ENCODE measurements around the gene TSSK2.

The TSSK2 gene

DNA sequence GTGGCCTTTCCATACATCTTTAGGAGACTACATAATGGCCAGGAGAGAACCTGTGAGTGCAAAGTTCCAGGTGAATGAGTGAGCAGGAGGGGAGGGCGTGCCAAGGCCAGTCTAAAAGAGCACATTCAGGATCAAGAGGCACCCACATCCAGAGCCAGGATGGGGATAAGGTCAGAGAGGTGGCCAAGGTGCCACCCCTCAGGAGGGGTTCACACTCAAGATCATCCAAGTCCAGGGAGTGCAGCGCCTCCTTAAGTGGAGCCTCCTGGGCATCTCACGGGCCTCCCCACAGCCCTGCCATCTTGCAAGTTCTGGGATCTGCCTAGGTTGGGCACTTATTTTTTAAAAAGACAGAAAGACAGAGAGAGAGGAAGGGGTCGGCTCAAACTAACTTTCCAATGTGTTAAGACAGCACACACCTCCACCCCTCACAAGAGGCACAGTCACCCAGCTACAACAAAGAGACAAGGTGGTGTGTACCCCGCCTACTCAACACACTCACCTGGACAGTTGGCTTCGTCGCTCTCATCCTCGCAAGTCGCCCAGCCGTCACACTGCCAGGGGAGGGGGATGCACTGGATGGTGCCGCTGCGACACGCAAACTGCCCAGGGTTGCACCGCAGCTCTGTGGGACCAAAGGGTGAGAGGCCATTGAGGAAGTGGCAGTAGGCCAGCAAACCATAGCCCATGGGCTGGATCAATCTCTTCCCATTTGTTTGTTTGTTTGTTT, 42.1 kb upstream of the TSSK2 start:
- TF ChIP-seq POLR2AphosphoS5 (IDR thresholded peaks at IDR 0.05; ENCODE audit: borderline replicate concordance, low read depth, low read length) (no peak), EZH2 (IDR thresholded peaks at IDR 0.05) (no peak), FOXP2 (optimal IDR thresholded peaks at IDR 0.05; ENCODE audit: control extremely low read depth, extremely low read length, insufficient read depth) (no peak)
- H3K27ac ChIP-seq, result no peak overlapping the region
- no peak overlapping the region for H3K4me3 ChIP-seq
- H3K36me3 ChIP-seq (ENCODE audit: insufficient read depth, low read length), result no peaks in the 10 kb centered on the region; the same call in 1 of the 2 replicates
- no peaks in the 10 kb centered on the region for H3K9me3 ChIP-seq (ENCODE audit: low read depth, low read length)
- H3K9ac ChIP-seq (ENCODE audit: insufficient read length), result no peak overlapping the region
- no peak for DNase-seq (ENCODE audit: low read depth, low spot score)

DNA sequence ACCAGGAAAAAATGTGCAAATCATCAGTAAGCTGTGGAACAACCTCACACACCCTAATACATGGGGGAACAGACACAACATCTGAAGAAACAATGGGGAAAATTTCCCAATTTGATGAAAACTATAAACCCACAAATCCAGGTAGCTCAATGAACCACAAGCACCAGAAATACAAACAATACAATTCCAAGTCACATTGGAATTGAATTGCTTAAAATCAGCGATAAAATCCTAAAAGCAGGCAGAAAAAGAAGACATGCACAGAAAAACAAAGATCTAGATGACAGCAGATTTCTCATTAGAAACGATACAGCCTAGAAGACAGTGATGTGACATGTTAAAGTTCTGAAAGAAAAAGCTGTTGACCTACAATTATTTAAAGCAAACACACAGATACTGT, 40.9 kb upstream of the TSSK2 start:
- Histone ChIP-seq H3K36me3 (ENCODE audit: insufficient read depth, low read length) (peaks cover 4% of the 10 kb centered on the region; the same call in 1 of the 2 replicates), H3K9me3 (ENCODE audit: low read depth, low read length) (no peaks in the 10 kb centered on the region), H3K4me3 (no peak overlapping the region), H3K27ac (no peak overlapping the region), H3K9ac (ENCODE audit: insufficient read length) (no peak overlapping the region)
- TF ChIP-seq POLR2AphosphoS5 (IDR thresholded peaks at IDR 0.05; ENCODE audit: borderline replicate concordance, low read depth, low read length) (no peak), EZH2 (IDR thresholded peaks at IDR 0.05) (no peak), FOXP2 (optimal IDR thresholded peaks at IDR 0.05; ENCODE audit: control extremely low read depth, extremely low read length, insufficient read depth) (no peak)
- DNase-seq (ENCODE audit: low read depth, low spot score), result no peak

DNA sequence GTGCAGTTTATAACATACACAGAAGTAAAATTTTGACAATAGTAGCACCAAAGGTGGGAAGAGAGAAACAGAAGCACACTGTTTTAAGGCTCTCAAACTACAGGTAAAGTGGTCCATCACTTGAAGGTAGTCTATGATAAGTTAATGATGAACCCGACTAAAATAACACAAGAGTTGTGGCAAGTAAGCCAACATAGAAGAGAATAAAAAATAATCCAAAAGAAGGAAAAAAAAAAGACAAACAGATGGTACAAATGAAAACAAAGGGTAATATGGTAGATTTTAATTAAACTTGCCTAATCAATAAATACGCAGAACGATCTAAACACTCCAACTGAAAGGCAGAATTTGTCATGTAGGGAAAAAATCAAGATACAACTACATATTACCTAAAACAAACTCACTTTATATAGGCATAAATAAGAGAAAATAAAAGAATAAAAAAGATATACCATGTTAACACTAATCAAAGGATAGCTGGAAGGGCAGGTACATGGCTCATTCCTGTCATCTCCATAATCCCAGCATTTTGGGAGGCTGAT, 40.5 kb upstream of the TSSK2 start:
- DNase-seq (ENCODE audit: low read depth, low spot score), result no peak
- Histone ChIP-seq H3K9ac (ENCODE audit: insufficient read length) (no peak overlapping the region), H3K27ac (no peak overlapping the region), H3K36me3 (ENCODE audit: insufficient read depth, low read length) (peaks cover 4% of the 10 kb centered on the region; the same call in 1 of the 2 replicates), H3K9me3 (ENCODE audit: low read depth, low read length) (no peaks in the 10 kb centered on the region), H3K4me3 (no peak overlapping the region)
- TF ChIP-seq EZH2 (IDR thresholded peaks at IDR 0.05), result no peak

DNA sequence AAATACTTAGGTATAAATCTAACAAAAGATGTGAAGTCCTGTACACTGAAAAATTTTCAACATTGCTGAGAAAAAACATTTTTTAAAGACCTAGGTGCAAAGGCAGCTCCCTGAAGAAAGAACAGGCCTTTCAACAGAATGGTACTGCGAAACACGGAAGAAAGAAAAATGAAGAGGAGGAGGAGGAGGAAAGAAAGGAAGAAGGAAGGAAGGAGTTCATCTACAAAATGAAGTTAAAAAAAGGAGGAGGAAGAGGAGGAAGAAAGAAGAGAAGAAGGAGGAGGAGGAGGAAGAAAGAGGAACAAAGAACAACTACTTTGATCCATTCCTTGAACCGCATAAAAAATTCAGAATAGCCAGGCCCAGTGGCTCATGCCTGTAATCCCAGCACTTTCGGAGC, 38.4 kb upstream of the TSSK2 start:
- peaks cover 4% of the 10 kb centered on the region; the same call in 1 of the 2 replicates for H3K36me3 ChIP-seq (ENCODE audit: insufficient read depth, low read length)
- DNase-seq (ENCODE audit: low read depth, low spot score), result no peak
- no peak for TF ChIP-seq POLR2AphosphoS5 (IDR thresholded peaks at IDR 0.05; ENCODE audit: borderline replicate concordance, low read depth, low read length)
- no peak for TF ChIP-seq EZH2 (IDR thresholded peaks at IDR 0.05)
- TF ChIP-seq FOXP2 (optimal IDR thresholded peaks at IDR 0.05; ENCODE audit: control extremely low read depth, extremely low read length, insufficient read depth), result no peak
- H3K4me3 ChIP-seq, result no peak overlapping the region
- H3K27ac ChIP-seq, result no peak overlapping the region
- no peaks in the 10 kb centered on the region for H3K9me3 ChIP-seq (ENCODE audit: low read depth, low read length)
- no peak overlapping the region for H3K9ac ChIP-seq (ENCODE audit: insufficient read length)

DNA sequence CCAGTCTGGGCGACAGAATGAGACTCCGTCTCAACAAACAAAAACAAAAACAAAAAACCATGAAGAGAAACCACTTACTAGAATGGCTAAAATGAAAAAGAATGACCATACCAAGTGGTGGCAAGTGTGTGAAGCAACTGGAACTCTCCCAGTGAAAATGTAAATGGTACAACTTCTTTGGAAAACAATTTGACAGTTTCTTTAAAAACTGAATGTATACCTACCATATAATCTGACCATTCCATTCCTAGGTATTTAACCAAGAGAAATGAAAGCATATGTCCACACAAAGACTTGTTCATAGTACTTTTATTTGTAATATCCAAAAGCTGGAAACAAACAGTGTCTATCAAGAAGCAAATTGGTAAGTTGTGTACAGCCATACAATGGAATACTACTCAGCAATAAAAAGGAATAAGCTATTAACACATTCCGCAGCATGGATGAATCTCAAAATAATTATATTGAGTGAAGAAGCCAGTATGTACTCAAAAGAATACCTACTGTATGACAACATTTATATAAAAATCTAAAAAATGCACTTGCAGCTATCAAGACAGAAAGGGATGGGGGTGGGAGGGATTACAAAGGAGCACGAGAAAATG, 36.6 kb upstream of the TSSK2 start:
- peaks cover 4% of the 10 kb centered on the region; the same call in 1 of the 2 replicates for H3K36me3 ChIP-seq (ENCODE audit: insufficient read depth, low read length)
- no peaks in the 10 kb centered on the region for H3K9me3 ChIP-seq (ENCODE audit: low read depth, low read length)
- H3K9ac ChIP-seq (ENCODE audit: insufficient read length), result no peak overlapping the region
- DNase-seq (ENCODE audit: low read depth, low spot score), result no peak
- no peak overlapping the region for H3K4me3 ChIP-seq
- no peak overlapping the region for H3K27ac ChIP-seq
- TF ChIP-seq POLR2AphosphoS5 (IDR thresholded peaks at IDR 0.05; ENCODE audit: borderline replicate concordance, low read depth, low read length) (no peak), EZH2 (IDR thresholded peaks at IDR 0.05) (no peak), FOXP2 (optimal IDR thresholded peaks at IDR 0.05; ENCODE audit: control extremely low read depth, extremely low read length, insufficient read depth) (no peak)

DNA sequence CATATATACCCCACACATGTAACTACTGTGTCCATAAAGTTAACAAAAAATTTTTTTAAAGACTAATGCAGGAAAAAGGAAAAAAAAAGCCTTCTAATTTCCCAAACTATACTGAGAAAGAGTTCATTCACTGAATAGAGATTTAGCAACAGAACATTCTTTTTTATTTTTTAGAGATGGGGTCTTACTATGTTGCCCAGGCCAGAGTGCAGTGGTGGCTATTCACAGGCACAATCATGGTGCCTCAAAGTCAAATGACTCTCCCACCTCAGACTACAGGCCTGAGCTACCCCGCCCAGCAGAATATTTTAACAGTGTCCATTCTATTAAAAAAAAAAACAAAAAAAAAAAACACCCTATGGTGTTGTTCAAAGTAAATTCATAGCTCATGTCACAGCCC, 34.6 kb upstream of the TSSK2 start:
- Histone ChIP-seq H3K4me3 (no peak overlapping the region), H3K9ac (ENCODE audit: insufficient read length) (no peak overlapping the region), H3K27ac (no peak overlapping the region), H3K36me3 (ENCODE audit: insufficient read depth, low read length) (peaks cover 4% of the 10 kb centered on the region; the same call in 1 of the 2 replicates), H3K9me3 (ENCODE audit: low read depth, low read length) (no peaks in the 10 kb centered on the region)
- no peak for DNase-seq (ENCODE audit: low read depth, low spot score)
- TF ChIP-seq POLR2AphosphoS5 (IDR thresholded peaks at IDR 0.05; ENCODE audit: borderline replicate concordance, low read depth, low read length) (no peak), EZH2 (IDR thresholded peaks at IDR 0.05) (no peak)

DNA sequence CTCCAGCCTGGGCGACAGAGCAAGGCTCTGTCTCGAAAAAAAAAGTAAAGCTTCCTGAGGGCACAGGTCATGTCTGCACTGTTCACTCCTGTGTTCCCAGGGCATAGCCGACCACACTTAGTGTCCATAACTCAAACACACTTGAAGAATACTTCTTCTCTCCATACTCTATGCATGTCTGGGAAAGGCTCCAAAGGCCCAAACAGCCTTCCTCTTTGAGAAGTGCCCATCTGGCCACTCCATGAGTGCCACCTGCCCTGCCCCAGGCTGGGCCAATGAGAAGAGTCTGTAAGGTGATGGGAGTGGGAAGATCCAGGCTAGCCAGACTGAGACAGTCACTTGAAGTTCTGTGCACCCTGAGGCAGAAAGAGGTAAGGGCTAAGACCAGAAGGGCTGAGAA, 33.6 kb upstream of the TSSK2 start:
- TF ChIP-seq EZH2 (IDR thresholded peaks at IDR 0.05) (no peak), POLR2AphosphoS5 (IDR thresholded peaks at IDR 0.05; ENCODE audit: borderline replicate concordance, low read depth, low read length) (no peak), FOXP2 (optimal IDR thresholded peaks at IDR 0.05; ENCODE audit: control extremely low read depth, extremely low read length, insufficient read depth) (no peak)
- H3K27ac ChIP-seq, result no peak overlapping the region
- peaks cover 4% of the 10 kb centered on the region; the same call in 1 of the 2 replicates for H3K36me3 ChIP-seq (ENCODE audit: insufficient read depth, low read length)
- no peak overlapping the region for H3K9ac ChIP-seq (ENCODE audit: insufficient read length)
- no peaks in the 10 kb centered on the region for H3K9me3 ChIP-seq (ENCODE audit: low read depth, low read length)
- no peak overlapping the region for H3K4me3 ChIP-seq
- no peak for DNase-seq (ENCODE audit: low read depth, low spot score)

DNA sequence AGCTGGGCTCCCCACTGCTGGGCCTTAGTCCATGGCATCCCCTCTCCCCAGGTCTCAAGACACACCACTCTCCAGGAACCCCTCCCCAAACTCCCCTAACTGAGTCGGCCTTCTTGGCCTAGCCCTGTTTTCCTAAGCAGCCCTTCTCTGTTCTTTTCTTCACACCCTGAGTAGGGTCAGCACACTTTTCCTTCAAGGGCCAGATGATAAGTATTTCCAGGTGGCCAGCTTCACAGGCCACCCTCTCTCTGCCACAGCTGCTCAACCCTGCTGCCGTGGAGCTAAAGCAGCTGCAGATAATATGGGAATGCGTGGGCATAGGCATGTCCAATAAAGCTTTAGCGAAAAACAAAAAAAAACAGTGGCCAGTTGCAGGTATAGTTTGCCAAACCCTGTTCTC, 33.0 kb upstream of the TSSK2 start:
- Histone ChIP-seq H3K9ac (ENCODE audit: insufficient read length) (no peak overlapping the region), H3K27ac (no peak overlapping the region), H3K36me3 (ENCODE audit: insufficient read depth, low read length) (peaks cover 4% of the 10 kb centered on the region; the same call in 1 of the 2 replicates), H3K4me3 (no peak overlapping the region), H3K9me3 (ENCODE audit: low read depth, low read length) (no peaks in the 10 kb centered on the region)
- DNase-seq (ENCODE audit: low read depth, low spot score), result no peak
- TF ChIP-seq POLR2AphosphoS5 (IDR thresholded peaks at IDR 0.05; ENCODE audit: borderline replicate concordance, low read depth, low read length) (no peak), EZH2 (IDR thresholded peaks at IDR 0.05) (no peak), FOXP2 (optimal IDR thresholded peaks at IDR 0.05; ENCODE audit: control extremely low read depth, extremely low read length, insufficient read depth) (no peak)
